HEK293 (cell line): ENCODE measurements around the gene PRKD3.

Experiments used
- ZBTB8A ChIP-seq: fragments of 450-650 bp; formaldehyde crosslinking; IDR thresholded peaks from 2 replicates; pipeline ENCODE4 v1.5.1; 2016; ENCODE audit warnings: missing biosample characterization, missing genetic modification characterization
- ZNF24 ChIP-seq: fragments of 450-650 bp; formaldehyde crosslinking; IDR thresholded peaks from 2 replicates; pipeline ENCODE4 v1.5.1; 2016; ENCODE audit warnings: missing biosample characterization, missing genetic modification characterization
- ZNF274 ChIP-seq, 2 experiments: fragments of 200-500 bp in 1 of 2; fragments of 450-650 bp in 1 of 2; sonication (Bioruptor generic) in 1 of 2; formaldehyde crosslinking in 1 of 2; IDR thresholded peaks; 2 replicates each; pipeline versions ENCODE4 v1.5.1 to v1.6.1; 2014 to 2016; ENCODE audit warnings: borderline replicate concordance in 1 of 2, inconsistent platforms in 1 of 2, low read length in 1 of 2, missing biosample characterization in 1 of 2, missing genetic modification characterization in 1 of 2
- ZNF292 ChIP-seq: fragments of 450-650 bp; formaldehyde crosslinking; IDR thresholded peaks from 2 replicates; pipeline ENCODE4 v1.5.1; 2016; ENCODE audit warnings: low read depth, missing biosample characterization, missing genetic modification characterization, borderline replicate concordance
- ZNF335 ChIP-seq: fragments of 450-650 bp; formaldehyde crosslinking; conservative IDR thresholded peaks from 2 replicates; pipeline ENCODE4 v1.5.1; 2016; ENCODE audit warnings: missing biosample characterization, missing genetic modification characterization
- ZNF560 ChIP-seq: fragments of 450-650 bp; formaldehyde crosslinking; IDR thresholded peaks from 2 replicates; pipeline ENCODE4 v1.5.1; 2017; ENCODE audit warnings: missing biosample characterization, missing genetic modification characterization, borderline replicate concordance
- ZNF561 ChIP-seq: fragments of 450-650 bp; IDR thresholded peaks from 2 replicates; pipeline ENCODE4 v1.5.1; 2018; ENCODE audit warnings: missing biosample characterization, missing genetic modification characterization, borderline replicate concordance
- TF ChIP-seq, protein P1 (sequence below): fragments of 450-650 bp; formaldehyde crosslinking; IDR thresholded peaks from 2 replicates; pipeline ENCODE4 v1.5.1; 2016; ENCODE audit warnings: missing biosample characterization, missing genetic modification characterization
- TF ChIP-seq, protein P2 (sequence below): fragments of 450-650 bp; formaldehyde crosslinking; IDR thresholded peaks from 2 replicates; pipeline ENCODE4 v1.5.1; 2017; ENCODE audit warnings: missing biosample characterization, missing genetic modification characterization
- TF ChIP-seq, protein P3 (sequence below): fragments of 450-650 bp; formaldehyde crosslinking; IDR thresholded peaks from 2 replicates; pipeline ENCODE4 v1.5.1; 2016; ENCODE audit warnings: missing biosample characterization, missing genetic modification characterization
- TF ChIP-seq, protein P4 (sequence below): sonication (generic); formaldehyde crosslinking; IDR thresholded peaks from 2 replicates; pipeline ENCODE4 v1.8.1; 2022; ENCODE audit warnings: mild to moderate bottlenecking, moderate library complexity, missing genetic modification reagents
- TF ChIP-seq, protein P5 (sequence below): fragments of 450-650 bp; formaldehyde crosslinking; IDR thresholded peaks from 2 replicates; pipeline ENCODE4 v1.5.1; 2016; ENCODE audit warnings: missing biosample characterization, missing genetic modification characterization

DNA sequence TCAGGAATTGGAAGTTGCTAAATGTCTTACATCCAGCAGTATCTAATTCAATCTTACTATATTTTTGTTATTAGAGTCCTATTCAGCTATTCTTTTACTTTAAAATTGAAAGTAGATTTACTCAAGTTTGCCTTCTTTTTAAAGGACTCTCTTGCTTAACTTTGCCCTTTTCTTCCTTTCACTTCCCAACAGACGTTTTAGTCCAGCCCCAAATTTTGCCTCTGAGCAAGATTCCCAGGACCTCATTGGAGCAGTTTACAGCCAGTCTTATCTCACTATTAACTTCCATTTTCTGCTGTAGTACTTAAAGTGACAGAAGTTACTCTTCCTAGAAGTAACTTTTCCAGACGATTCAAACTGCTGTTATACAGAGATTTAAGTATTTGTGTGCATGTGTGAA lies 1.7 kb upstream of the PRKD3 start:
- TF ChIP-seq, protein P1, sequence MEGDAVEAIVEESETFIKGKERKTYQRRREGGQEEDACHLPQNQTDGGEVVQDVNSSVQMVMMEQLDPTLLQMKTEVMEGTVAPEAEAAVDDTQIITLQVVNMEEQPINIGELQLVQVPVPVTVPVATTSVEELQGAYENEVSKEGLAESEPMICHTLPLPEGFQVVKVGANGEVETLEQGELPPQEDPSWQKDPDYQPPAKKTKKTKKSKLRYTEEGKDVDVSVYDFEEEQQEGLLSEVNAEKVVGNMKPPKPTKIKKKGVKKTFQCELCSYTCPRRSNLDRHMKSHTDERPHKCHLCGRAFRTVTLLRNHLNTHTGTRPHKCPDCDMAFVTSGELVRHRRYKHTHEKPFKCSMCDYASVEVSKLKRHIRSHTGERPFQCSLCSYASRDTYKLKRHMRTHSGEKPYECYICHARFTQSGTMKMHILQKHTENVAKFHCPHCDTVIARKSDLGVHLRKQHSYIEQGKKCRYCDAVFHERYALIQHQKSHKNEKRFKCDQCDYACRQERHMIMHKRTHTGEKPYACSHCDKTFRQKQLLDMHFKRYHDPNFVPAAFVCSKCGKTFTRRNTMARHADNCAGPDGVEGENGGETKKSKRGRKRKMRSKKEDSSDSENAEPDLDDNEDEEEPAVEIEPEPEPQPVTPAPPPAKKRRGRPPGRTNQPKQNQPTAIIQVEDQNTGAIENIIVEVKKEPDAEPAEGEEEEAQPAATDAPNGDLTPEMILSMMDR (tag by site-specific recombination): no peak
- TF ChIP-seq ZNF561 (tag by site-specific recombination): no peak
- TF ChIP-seq, protein P2, sequence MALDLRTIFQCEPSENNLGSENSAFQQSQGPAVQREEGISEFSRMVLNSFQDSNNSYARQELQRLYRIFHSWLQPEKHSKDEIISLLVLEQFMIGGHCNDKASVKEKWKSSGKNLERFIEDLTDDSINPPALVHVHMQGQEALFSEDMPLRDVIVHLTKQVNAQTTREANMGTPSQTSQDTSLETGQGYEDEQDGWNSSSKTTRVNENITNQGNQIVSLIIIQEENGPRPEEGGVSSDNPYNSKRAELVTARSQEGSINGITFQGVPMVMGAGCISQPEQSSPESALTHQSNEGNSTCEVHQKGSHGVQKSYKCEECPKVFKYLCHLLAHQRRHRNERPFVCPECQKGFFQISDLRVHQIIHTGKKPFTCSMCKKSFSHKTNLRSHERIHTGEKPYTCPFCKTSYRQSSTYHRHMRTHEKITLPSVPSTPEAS (tag by site-specific recombination): no peak
- TF ChIP-seq, protein P3, sequence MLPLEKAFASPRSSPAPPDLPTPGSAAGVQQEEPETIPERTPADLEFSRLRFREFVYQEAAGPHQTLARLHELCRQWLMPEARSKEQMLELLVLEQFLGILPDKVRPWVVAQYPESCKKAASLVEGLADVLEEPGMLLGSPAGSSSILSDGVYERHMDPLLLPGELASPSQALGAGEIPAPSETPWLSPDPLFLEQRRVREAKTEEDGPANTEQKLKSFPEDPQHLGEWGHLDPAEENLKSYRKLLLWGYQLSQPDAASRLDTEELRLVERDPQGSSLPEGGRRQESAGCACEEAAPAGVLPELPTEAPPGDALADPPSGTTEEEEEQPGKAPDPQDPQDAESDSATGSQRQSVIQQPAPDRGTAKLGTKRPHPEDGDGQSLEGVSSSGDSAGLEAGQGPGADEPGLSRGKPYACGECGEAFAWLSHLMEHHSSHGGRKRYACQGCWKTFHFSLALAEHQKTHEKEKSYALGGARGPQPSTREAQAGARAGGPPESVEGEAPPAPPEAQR (tag by site-specific recombination): no peak
- TF ChIP-seq ZNF292 (tag by site-specific recombination): no peak
- TF ChIP-seq, protein P4, sequence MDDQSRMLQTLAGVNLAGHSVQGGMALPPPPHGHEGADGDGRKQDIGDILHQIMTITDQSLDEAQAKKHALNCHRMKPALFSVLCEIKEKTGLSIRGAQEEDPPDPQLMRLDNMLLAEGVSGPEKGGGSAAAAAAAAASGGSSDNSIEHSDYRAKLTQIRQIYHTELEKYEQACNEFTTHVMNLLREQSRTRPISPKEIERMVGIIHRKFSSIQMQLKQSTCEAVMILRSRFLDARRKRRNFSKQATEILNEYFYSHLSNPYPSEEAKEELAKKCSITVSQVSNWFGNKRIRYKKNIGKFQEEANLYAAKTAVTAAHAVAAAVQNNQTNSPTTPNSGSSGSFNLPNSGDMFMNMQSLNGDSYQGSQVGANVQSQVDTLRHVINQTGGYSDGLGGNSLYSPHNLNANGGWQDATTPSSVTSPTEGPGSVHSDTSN: no peak
- no peak for TF ChIP-seq ZBTB8A (tag by site-specific recombination)
- TF ChIP-seq, protein P5, sequence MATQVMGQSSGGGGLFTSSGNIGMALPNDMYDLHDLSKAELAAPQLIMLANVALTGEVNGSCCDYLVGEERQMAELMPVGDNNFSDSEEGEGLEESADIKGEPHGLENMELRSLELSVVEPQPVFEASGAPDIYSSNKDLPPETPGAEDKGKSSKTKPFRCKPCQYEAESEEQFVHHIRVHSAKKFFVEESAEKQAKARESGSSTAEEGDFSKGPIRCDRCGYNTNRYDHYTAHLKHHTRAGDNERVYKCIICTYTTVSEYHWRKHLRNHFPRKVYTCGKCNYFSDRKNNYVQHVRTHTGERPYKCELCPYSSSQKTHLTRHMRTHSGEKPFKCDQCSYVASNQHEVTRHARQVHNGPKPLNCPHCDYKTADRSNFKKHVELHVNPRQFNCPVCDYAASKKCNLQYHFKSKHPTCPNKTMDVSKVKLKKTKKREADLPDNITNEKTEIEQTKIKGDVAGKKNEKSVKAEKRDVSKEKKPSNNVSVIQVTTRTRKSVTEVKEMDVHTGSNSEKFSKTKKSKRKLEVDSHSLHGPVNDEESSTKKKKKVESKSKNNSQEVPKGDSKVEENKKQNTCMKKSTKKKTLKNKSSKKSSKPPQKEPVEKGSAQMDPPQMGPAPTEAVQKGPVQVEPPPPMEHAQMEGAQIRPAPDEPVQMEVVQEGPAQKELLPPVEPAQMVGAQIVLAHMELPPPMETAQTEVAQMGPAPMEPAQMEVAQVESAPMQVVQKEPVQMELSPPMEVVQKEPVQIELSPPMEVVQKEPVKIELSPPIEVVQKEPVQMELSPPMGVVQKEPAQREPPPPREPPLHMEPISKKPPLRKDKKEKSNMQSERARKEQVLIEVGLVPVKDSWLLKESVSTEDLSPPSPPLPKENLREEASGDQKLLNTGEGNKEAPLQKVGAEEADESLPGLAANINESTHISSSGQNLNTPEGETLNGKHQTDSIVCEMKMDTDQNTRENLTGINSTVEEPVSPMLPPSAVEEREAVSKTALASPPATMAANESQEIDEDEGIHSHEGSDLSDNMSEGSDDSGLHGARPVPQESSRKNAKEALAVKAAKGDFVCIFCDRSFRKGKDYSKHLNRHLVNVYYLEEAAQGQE (tag by site-specific recombination): no peak
- no peak for TF ChIP-seq ZNF274 (IDR thresholded peaks at IDR 0.05; ENCODE audit: low read length)
- TF ChIP-seq ZNF274 (tag by site-specific recombination; IDR thresholded peaks at IDR 0.05; ENCODE audit: borderline replicate concordance): no peak
- TF ChIP-seq ZNF335: no peak
- TF ChIP-seq ZNF560 (tag by site-specific recombination): no peak
- no peak for TF ChIP-seq ZNF24 (tag by site-specific recombination)
